AG10803 (cell line): ENCODE data around the gene PKHD1.

Source experiments
- DNase-seq: peaks from one replicate; pipeline ENCODE4 v3.0.0; 2010; ENCODE audit warnings: low read depth
- H3K4me3 ChIP-seq: 2 replicates; pipeline ENCODE4 v1.5.1; 2011; ENCODE audit warnings: mild to moderate bottlenecking, low read length, control low read depth
- CTCF ChIP-seq: conservative IDR thresholded peaks from 2 replicates; pipeline ENCODE4 v1.5.1; 2011; ENCODE audit warnings: mild to moderate bottlenecking, low read length, control low read depth, inconsistent platforms

PKHD1 gene

DNA sequence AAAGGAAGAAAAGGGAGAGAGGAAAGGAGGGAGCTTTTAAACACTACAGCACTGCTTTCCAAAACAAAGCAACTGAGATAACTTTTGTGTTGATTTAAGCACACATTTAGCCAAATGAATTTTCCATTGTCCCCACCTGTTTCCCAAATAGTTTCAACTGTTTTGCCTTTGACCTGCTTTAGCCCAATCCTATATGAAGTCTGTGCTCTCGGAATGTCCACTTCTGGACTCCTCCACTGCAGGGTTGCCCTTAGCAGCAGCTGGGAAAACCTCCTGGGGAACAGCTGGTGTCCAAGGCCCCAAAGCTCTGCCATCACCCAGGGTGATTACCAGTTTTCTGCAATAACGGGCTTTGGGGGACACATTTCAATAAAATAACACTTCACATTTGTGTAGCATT, 44.9 kb upstream of the PKHD1 start:
- no peak for TF ChIP-seq CTCF
- DNase-seq, result no peak
- H3K4me3 ChIP-seq, result no peak overlapping the region

DNA sequence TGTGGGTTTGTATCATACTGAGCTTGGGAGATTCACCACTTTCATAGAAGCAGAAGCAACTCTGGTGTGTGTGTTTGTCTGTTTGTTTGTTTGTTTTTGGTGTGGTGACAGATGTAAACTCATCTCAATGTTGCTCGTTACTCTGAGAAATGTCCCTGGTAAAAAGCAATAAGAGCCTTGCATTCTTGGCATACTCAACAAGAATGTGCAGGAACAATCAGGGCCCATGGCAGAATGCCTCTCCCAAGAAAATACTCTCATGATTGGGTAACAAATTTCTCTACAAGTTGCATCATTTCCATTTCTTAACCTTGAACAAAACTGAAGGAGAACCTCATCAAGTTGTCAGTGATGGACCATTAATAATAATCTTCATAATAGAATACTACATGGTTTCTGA, 43.0 kb upstream of the PKHD1 start:
- no peak overlapping the region for H3K4me3 ChIP-seq
- peak; percentile 36 for DNase-seq
- no peak for TF ChIP-seq CTCF

GRCh38 chr6:52127957-52128356, 40.5 kb upstream of the PKHD1 start:
- no peak for DNase-seq
- no peak for TF ChIP-seq CTCF

DNA sequence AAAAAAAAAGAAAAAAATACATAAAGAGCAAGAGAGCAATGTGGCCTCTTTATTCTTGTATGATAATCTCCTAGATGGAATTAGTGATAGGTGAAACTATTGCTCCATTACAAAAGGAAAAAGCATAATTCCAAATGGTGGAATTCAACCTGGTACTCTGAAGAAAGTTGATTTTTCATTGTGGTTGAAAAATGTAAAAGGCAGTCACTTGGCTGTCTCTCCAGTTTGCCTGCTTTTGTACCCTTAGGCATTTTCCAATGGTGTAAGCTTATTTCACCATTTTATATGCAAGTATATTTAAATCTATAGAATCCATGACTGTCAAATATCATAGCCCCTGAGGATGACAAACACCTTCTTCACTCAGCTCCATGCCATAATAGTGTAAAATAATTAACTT, 38.8 kb upstream of the PKHD1 start:
- TF ChIP-seq CTCF, result no peak
- no peak for DNase-seq
- H3K4me3 ChIP-seq, result no peak overlapping the region

More at GRCh38 chr6:52127957-52128356, 40.5 kb upstream of the PKHD1 start:
- H3K4me3 ChIP-seq, result no peak overlapping the region

GRCh38 chr6:52125572-52125971, 38.2 kb upstream of the PKHD1 start:
- H3K4me3 ChIP-seq, result no peak overlapping the region
- TF ChIP-seq CTCF, result no peak

GRCh38 chr6:52125139-52125538, 37.7 kb upstream of the PKHD1 start:
- no peak for DNase-seq
- H3K4me3 ChIP-seq, result no peak overlapping the region
- TF ChIP-seq CTCF, result no peak

More at GRCh38 chr6:52125572-52125971, 38.2 kb upstream of the PKHD1 start:
- DNase-seq, result no peak

DNA sequence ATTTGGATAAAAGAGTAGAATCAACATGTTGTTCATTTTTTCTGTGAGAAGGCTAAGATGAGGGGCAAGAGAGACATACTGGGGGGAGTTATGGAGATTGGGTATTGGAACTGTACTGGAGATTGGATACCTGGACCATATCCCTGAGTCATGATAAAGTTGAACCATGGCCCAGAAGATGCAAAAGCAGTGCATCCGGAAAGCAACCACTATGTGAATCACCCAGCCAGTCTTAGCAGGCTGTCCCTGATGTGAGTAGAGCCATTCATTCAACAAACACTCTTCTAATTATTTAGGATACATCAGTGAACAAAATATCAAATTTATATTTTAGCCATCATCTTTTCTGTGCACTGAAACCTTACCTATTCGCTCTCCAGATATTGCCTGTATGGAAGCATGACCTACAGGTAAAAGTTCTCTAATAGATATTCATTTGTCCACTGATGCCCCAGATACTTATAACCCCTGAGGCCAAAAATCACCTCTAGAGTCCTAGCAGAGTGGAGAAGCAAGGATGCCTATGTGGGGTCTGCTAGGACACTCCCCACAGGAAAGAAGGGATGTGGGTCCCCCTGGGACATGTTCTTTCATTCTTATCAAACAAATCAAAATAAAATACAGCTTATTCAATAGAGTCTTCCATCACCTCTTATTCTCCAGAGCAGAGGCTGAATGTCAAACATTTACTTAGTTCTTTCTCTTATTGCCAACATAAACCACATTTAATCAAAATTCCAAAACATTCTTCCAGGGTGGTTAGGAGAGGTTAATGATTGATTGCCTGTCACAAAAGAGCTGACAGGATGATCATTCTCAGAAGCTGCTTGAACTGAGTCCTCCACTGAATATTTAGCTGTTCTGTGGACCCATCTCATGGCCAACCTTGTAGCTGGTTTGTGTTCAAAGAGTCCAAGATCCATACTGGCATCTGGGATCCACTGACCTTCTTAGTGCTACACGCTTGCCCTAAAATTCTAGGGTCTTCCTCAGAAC, 37.0 kb upstream of the PKHD1 start:
- no peak for DNase-seq
- no peak for TF ChIP-seq CTCF

More for the DNA sequence above, 37.0 kb upstream of the PKHD1 start:
- no peak overlapping the region for H3K4me3 ChIP-seq
